ENCODE measurements around the gene ANKRD55. TPM values are rescaled to one million over a fixed set of nuclear protein-coding genes. Genes with fewer than 3 reads are reported as not detected.

Gene ANKRD55
- total and polyA plus RNA-seq, 2 of the 8 experiments (the other 6 are each of a cell fraction or from before 2014, with no cell fraction given): not detected

DNA sequence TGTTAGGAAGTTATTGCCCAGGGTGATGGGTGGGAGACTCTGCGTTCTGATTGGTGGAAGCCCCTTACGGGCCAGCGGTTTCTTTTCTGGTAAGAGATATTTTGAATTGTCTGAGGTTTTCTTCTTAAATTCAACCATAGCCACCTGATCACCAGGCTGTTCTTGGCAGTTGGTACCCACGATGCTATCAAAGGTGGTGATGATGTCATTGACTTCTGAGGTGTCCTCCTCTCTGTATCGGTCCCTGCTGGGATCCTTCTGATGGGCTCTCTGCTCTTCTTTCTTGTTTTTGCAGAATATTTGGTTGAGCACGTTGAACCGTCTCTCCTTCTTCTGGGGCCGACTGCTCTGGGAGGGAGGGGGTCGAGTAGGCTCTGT, 121.7 kb downstream of the ANKRD55 start:
- no peak overlapping the region for H3K4me3 ChIP-seq (ENCODE audit: extremely low read depth in 1 of 4, insufficient read depth in 2 of 4, low read depth in 3 of 4, low read length in 4 of 4)
- H4K91ac ChIP-seq (replicated peaks; ENCODE audit: insufficient read length, low read length): no peak overlapping the region
- H3K18ac ChIP-seq (ENCODE audit: extremely low read depth, low read length): no peak overlapping the region
- no peaks in the 10 kb centered on the region for H3K36me3 ChIP-seq (ENCODE audit: control insufficient read depth in 2 of 4, insufficient read depth in 4 of 4, low read length in 3 of 4)
- H3K27me3 ChIP-seq (replicated peaks in 1 of 4; ENCODE audit: control insufficient read depth in 3 of 4, extremely low read depth in 1 of 4, insufficient read depth in 3 of 4, low read length in 3 of 4): no peaks in the 10 kb centered on the region
- H3K56ac ChIP-seq (replicated peaks; ENCODE audit: insufficient read length, low read depth, low read length): no peak overlapping the region
- ChIA-PET POLR2A (ENCODE audit: partially characterized antibody) (interaction anchor here (0.6 kb wide), 1 partner anchor 427 kb away, joined by 3 read pairs; no protein-coding TSS in a partner anchor), CTCF (ENCODE audit: partially characterized antibody) (interaction anchor here (1.0 kb wide), 1 partner anchor 888 kb away, joined by 3 read pairs; no protein-coding TSS in a partner anchor)
- no peak overlapping the region for H3K23ac ChIP-seq (ENCODE audit: insufficient read length)
- no peak overlapping the region for H2BK15ac ChIP-seq (ENCODE audit: low read length)
- H2BK12ac ChIP-seq (ENCODE audit: low read depth, low read length): no peak overlapping the region
- WGBS, 2 experiments (ENCODE audit: extremely low coverage in 1 of 2, insufficient coverage in 1 of 2, insufficient read length in 1 of 2, insufficient replicate concordance in 2 of 2, low coverage in 1 of 2, low lambda C conversion rate in 2 of 2, missing lambda C conversion rate in 1 of 2): 94% methylated on average over 9 of the region's 9 CpGs; no CpG with 5 or more reads in 1 of the 2 experiments
- no peak overlapping the region for H4K5ac ChIP-seq (ENCODE audit: insufficient read length, low read depth, low read length)
- no peaks in the 10 kb centered on the region for H3K79me2 ChIP-seq (ENCODE audit: control insufficient read depth in 1 of 2, insufficient read depth in 2 of 2, low read length in 2 of 2)
- H2AK5ac ChIP-seq (ENCODE audit: low read depth, low read length): no peak overlapping the region
- H3K4ac ChIP-seq (replicated peaks; ENCODE audit: insufficient read length, low read depth, low read length): no peak overlapping the region
- H3K9ac ChIP-seq (replicated peaks in 1 of 4; ENCODE audit: extremely low read depth in 1 of 4, low read depth in 3 of 4, low read length in 3 of 4): no peak overlapping the region
- no peak for FAIRE-seq
- H3K27ac ChIP-seq (ENCODE audit: low read depth, low read length): no peak overlapping the region
- no peaks in the 10 kb centered on the region for H4K20me1 ChIP-seq (replicated peaks in 1 of 2; ENCODE audit: control insufficient read depth in 1 of 2, insufficient read depth in 2 of 2, low read length in 2 of 2)
- H4K8ac ChIP-seq (ENCODE audit: extremely low read depth, insufficient read depth, low read length): no peak overlapping the region
- H3K79me1 ChIP-seq (ENCODE audit: low read depth, low read length): no peaks in the 10 kb centered on the region
- no peaks in the 10 kb centered on the region for H3K9me3 ChIP-seq (ENCODE audit: insufficient read depth in 2 of 2, low read depth in 1 of 2, low read length in 1 of 2)
- no peak overlapping the region for H2BK5ac ChIP-seq (ENCODE audit: low read depth, low read length)
- H2AFZ ChIP-seq (ENCODE audit: low read length): no peak overlapping the region
- H3K23me2 ChIP-seq (ENCODE audit: low read depth, low read length): no peaks in the 10 kb centered on the region
- no peak overlapping the region for H3K14ac ChIP-seq (ENCODE audit: insufficient read length)
- H2BK20ac ChIP-seq (ENCODE audit: low read length): no peak overlapping the region
- DNase-seq (ENCODE audit: low read depth in 1 of 2, low spot score in 2 of 2): no peak
- H3K4me2 ChIP-seq (ENCODE audit: insufficient read depth in 1 of 2, low read depth in 2 of 2, low read length in 2 of 2): no peak overlapping the region
- H2BK120ac ChIP-seq (replicated peaks; ENCODE audit: low read depth, low read length): no peak overlapping the region
- no peaks in the 10 kb centered on the region for H3K4me1 ChIP-seq (replicated peaks in 1 of 4; ENCODE audit: control insufficient read depth in 3 of 4, insufficient read depth in 4 of 4, low read length in 3 of 4)
- TF ChIP-seq MAFK (IDR thresholded peaks at IDR 0.05; ENCODE audit: low read depth, low read length) (no peak), RBBP5 (IDR thresholded peaks at IDR 0.05; ENCODE audit: borderline replicate concordance, low read depth, low read length) (no peak), SRF (IDR thresholded peaks at IDR 0.05; ENCODE audit: low read depth, low read length) (no peak), SAP30 (IDR thresholded peaks at IDR 0.05; ENCODE audit: insufficient read depth, insufficient replicate concordance, low read length) (no peak), RXRA (IDR thresholded peaks at IDR 0.05; ENCODE audit: insufficient read depth, low read depth, low read length) (no peak)
